Heart right ventricle (tissue), 16 donors: ENCODE data around the gene TCF25. TPM values are rescaled to one million over a fixed set of nuclear protein-coding genes. Genes with fewer than 3 reads are reported as not detected.

Source experiments
- ATAC-seq, 8 donors: fragments of 200-7000 bp; cut with Tn5 transposase; one replicate each; pipeline ENCODE4 v1.9.1; 2020; ENCODE audit warnings: mild to moderate bottlenecking in 8 of 8, moderate library complexity in 8 of 8, moderate number of reproducible peaks in 1 of 8
- DNase-seq, 2 donors: peaks; one replicate each; pipeline ENCODE4 v3.0.0-alpha.2; 2020
- H3K27ac ChIP-seq, 10 donors: fragments of 200-600 bp; sonication (generic) in 2 of 10; one replicate each; pipeline versions ENCODE4 v1.5.0 to v1.8.0; 2020 to 2022; ENCODE audit warnings: mild to moderate bottlenecking in 3 of 10
- H3K27me3 ChIP-seq, 7 donors: fragments of 200-600 bp; one replicate each; pipeline ENCODE4 v1.8.0; 2021 to 2022; ENCODE audit warnings: mild to moderate bottlenecking in 2 of 7
- H3K36me3 ChIP-seq, 9 donors: fragments of 200-600 bp; sonication (generic) in 1 of 9; one replicate each; pipeline versions ENCODE4 v1.5.0 to v1.8.0; 2020 to 2022; ENCODE audit warnings: mild to moderate bottlenecking in 2 of 9
- H3K4me1 ChIP-seq, 9 donors: fragments of 200-600 bp; sonication (generic) in 1 of 9; one replicate each; pipeline versions ENCODE4 v1.5.0 to v1.8.0; 2020 to 2022; ENCODE audit warnings: mild to moderate bottlenecking in 4 of 9
- H3K4me3 ChIP-seq, 10 donors: fragments of 200-600 bp; sonication (generic) in 2 of 10; one replicate each; pipeline versions ENCODE4 v1.5.0 to v1.8.0; 2020 to 2022; ENCODE audit warnings: mild to moderate bottlenecking in 7 of 10, moderate library complexity in 2 of 10
- H3K9me3 ChIP-seq, 11 donors: fragments of 200-600 bp in 10 of 11; sonication (generic) in 2 of 11; one replicate each; pipeline versions ENCODE4 v1.5.0 to v1.8.0; 2013 to 2022; ENCODE audit warnings: mild to moderate bottlenecking in 2 of 11, control low read depth in 1 of 11, moderate library complexity in 1 of 11
- WGBS, 2 donors: extraction: QIAGEN DNeasy Blood & Tissue Kit; methylation state at CpG; one replicate each; pipeline ENCODE4 v1.1.7; 2013; ENCODE audit warnings: inconsistent platforms in 1 of 2; 5-methylcytosine and 5-hydroxymethylcytosine counted together
- intact Hi-C, 10 donors: fragments of 100-400 bp; cut with DNase I; formaldehyde crosslinking; loops; one replicate each; pipeline versions ENCODE4 v1.11.1 to v1.14.2; 2022
- polyA plus RNA-seq, 2 donors: library from polyadenylated mRNA; stranded (reverse); fragments of 200-250 nt; gene quantifications; one replicate each; pipeline ENCODE4 v1.2.3, GENCODE V29; 2013
- total RNA-seq, 10 donors: library from RNA; stranded (reverse); fragmentation: NEBNext Ultra II Directional in 3 of 10; extraction: Animal tissue kit (Norgen Biotek cat#: 25700) in 3 of 10; gene quantifications; one replicate each; pipeline versions ENCODE4 v1.2.1 to v1.2.4, GENCODE V29; 2021 to 2023
- TF ChIP-seq, protein P1 (sequence below), 9 donors: fragments of 200-600 bp; sonication (generic) in 2 of 9; IDR thresholded peaks; one replicate each; pipeline versions ENCODE4 v1.5.0 to v1.8.0; 2021 to 2022; ENCODE audit warnings: antibody characterized with exemption in 9 of 9, mild to moderate bottlenecking in 5 of 9, moderate library complexity in 1 of 9
- donor health status: Arrhythmogenic right ventricular cardiomyopathy.
- donor health status: ischemic (EF 13 %, LVEDD 7.1; RV severe dilation, severe dysfunction).
- donor health status: healthy with polysubstance abuse.
- donor health status: DM: no; HTN: yes; CAD: no.
- donor health status: DM: no; HTN: no; CAD: no.
- donor health status: ischemic (EF 25% LVEDD 6.9; RV normal size, moderate dysfunction).
- donor health status: ischemic (EF 25% LVEDD 5.7; RV mildly dilated, moderate dysfunction).
- donor health status: healthy.
- donor health status: DM: yes; HTN: yes; CAD: no.
- donor health status: Ischemic cardiomyopathy.
- donor health status: ischemic (EF 35%, LVEDD 5.7; RV mildly dilated, moderate dysfunction).
- donor health status: nonischemic (EF 11% LVEDD 7.7; RV severe dilation, severe dysfunction).
- donor health status: DM: yes; HTN: yes; CAD: no.
- donor health status: PGD.
- donor health status: ischemic (EF 29% LVEDD 5.4; RV normal size, mild dysfunction).
- donor health status: nonischemic (EF 23%, LVEDD 6.1; RV moderate dilation, normal function).

TCF25 gene
- total and polyA plus RNA-seq, 12 donors, result 77.5 to 112 (median 94.8) TPM

DNA sequence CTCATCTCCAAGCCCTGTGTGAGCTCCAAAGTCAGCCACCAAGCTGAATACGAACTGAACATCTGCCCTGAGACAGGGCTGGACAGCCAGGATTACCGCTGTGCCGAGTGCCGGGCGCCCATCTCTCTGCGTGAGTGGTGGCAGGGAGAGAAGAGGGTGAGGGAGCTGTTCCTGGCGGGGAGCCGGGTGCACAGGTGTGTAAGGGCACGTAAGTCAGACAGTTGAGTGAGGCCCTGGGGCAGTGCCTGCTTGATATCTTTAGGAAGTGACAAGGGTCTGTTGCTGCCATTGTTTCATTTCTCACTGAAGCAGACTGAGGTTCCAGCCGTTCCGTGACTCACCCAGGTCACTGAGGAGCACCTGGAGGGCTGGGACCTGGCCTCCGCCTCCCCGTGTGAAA lies 87.6 kb downstream of the TCF25 start:
- Histone ChIP-seq H3K4me1 (peaks cover 0 to 10% (median 0%) of the 10 kb centered on the region in 9 donors), H3K36me3 (peaks cover 0 to 96% (median 19%) of the 10 kb centered on the region in 9 donors), H3K9me3 (no peaks in the 10 kb centered on the region), H3K27ac (no peak overlapping the region), H3K4me3 (no peak overlapping the region), H3K27me3 (no peaks in the 10 kb centered on the region)
- WGBS, 2 donors, result 96% methylated on average over 13 of the region's 13 CpGs
- intact Hi-C loops, result no loop called here
- ATAC-seq (no peak), DNase-seq (no peak)
- TF ChIP-seq, protein P1, sequence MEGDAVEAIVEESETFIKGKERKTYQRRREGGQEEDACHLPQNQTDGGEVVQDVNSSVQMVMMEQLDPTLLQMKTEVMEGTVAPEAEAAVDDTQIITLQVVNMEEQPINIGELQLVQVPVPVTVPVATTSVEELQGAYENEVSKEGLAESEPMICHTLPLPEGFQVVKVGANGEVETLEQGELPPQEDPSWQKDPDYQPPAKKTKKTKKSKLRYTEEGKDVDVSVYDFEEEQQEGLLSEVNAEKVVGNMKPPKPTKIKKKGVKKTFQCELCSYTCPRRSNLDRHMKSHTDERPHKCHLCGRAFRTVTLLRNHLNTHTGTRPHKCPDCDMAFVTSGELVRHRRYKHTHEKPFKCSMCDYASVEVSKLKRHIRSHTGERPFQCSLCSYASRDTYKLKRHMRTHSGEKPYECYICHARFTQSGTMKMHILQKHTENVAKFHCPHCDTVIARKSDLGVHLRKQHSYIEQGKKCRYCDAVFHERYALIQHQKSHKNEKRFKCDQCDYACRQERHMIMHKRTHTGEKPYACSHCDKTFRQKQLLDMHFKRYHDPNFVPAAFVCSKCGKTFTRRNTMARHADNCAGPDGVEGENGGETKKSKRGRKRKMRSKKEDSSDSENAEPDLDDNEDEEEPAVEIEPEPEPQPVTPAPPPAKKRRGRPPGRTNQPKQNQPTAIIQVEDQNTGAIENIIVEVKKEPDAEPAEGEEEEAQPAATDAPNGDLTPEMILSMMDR (IDR thresholded peaks at IDR 0.05), result no peak

Other genes starting within 250 kb of the TCF25 start
- gene CHMP1A, start 215.9 kb upstream of the TCF25 start, total RNA-seq, result 10 to 100 TPM; 31.5 to 47.4 (median 36.7) TPM
- 10 to 100 TPM; 30.6 to 71.4 TPM for gene CHMP1A, start 215.9 kb upstream of the TCF25 start, polyA plus RNA-seq
- gene SPATA33, start 215.8 kb upstream of the TCF25 start, total RNA-seq, result 1 to 10 TPM in 9 of 10 donors, under 1 TPM in 1; 0.76 to 4.6 (median 2.4) TPM
- 1 to 10 TPM; 4.1 TPM for gene SPATA33, start 215.8 kb upstream of the TCF25 start, polyA plus RNA-seq
- gene CDK10, start 186.9 kb upstream of the TCF25 start, total RNA-seq, result 10 to 100 TPM; 14.7 to 31.4 (median 21.6) TPM
- gene CDK10, start 186.9 kb upstream of the TCF25 start, polyA plus RNA-seq, result 10 to 100 TPM; 35.9 to 63.4 TPM
- 1 to 10 TPM; 1.9 to 4.1 (median 2.9) TPM for gene SPATA2L, start 171.9 kb upstream of the TCF25 start, total RNA-seq
- 10 to 100 TPM in 1 of 2 donors, 1 to 10 TPM in 1; 3.2 to 13.0 TPM for gene SPATA2L, start 171.9 kb upstream of the TCF25 start, polyA plus RNA-seq
- 10 to 100 TPM in 9 of 10 donors, 1 to 10 TPM in 1; 9.3 to 15.6 (median 11.8) TPM for gene VPS9D1, start 152.7 kb upstream of the TCF25 start, total RNA-seq
- gene VPS9D1, start 152.7 kb upstream of the TCF25 start, polyA plus RNA-seq, result 10 to 100 TPM in 1 of 2 donors, 1 to 10 TPM in 1; 7.0 to 41.0 TPM
- 10 to 100 TPM in 9 of 10 donors, 1 to 10 TPM in 1; 8.2 to 16.0 (median 12.8) TPM for gene ZNF276, start 152.1 kb upstream of the TCF25 start, total RNA-seq
- 10 to 100 TPM; 12.2 to 29.3 TPM for gene ZNF276, start 152.1 kb upstream of the TCF25 start, polyA plus RNA-seq
- gene FANCA, start 56.9 kb upstream of the TCF25 start, total RNA-seq, result 100 to 1,000 TPM in 1 of 10 donors, 1 to 10 TPM in 9; 1.0 to 101 (median 2.0) TPM
- 1 to 10 TPM; 2.8 to 4.0 TPM for gene FANCA, start 56.9 kb upstream of the TCF25 start, polyA plus RNA-seq
- gene SPIRE2, start 45.1 kb upstream of the TCF25 start, total RNA-seq, result 1 to 10 TPM in 6 of 10 donors, under 1 TPM in 4; 0.46 to 1.9 (median 1.2) TPM
- gene SPIRE2, start 45.1 kb upstream of the TCF25 start, polyA plus RNA-seq, result 1 to 10 TPM in 1 of 2 donors, under 1 TPM in 1; 0.52 to 1.5 TPM
- 1 to 10 TPM in 6 of 10 donors, under 1 TPM in 4; 0.64 to 2.0 (median 1.3) TPM for gene MC1R, start 45.3 kb downstream of the TCF25 start, total RNA-seq
- gene MC1R, start 45.3 kb downstream of the TCF25 start, polyA plus RNA-seq, result 1 to 10 TPM; 1.6 to 4.5 TPM
- gene TUBB3, start 49.8 kb downstream of the TCF25 start, total RNA-seq, result 1 to 10 TPM in 5 of 10 donors, under 1 TPM in 5; 0.53 to 7.6 (median 0.96) TPM
- 10 to 100 TPM in 1 of 2 donors, under 1 TPM in 1; 0.59 to 10.6 TPM for gene TUBB3, start 49.8 kb downstream of the TCF25 start, polyA plus RNA-seq
- gene DEF8, start 75.2 kb downstream of the TCF25 start, total RNA-seq, result 10 to 100 TPM; 29.3 to 47.6 (median 34.9) TPM
- 10 to 100 TPM; 62.6 to 64.8 TPM for gene DEF8, start 75.2 kb downstream of the TCF25 start, polyA plus RNA-seq
- gene DBNDD1, start 145.9 kb downstream of the TCF25 start, total RNA-seq, result 1 to 10 TPM; 3.0 to 6.8 (median 5.0) TPM
- 1 to 10 TPM in 1 of 2 donors, under 1 TPM in 1; 0.72 to 2.2 TPM for gene DBNDD1, start 145.9 kb downstream of the TCF25 start, polyA plus RNA-seq
- not detected for gene PRDM7, start 203.7 kb downstream of the TCF25 start, total RNA-seq
- gene PRDM7, start 203.7 kb downstream of the TCF25 start, polyA plus RNA-seq, result not detected